H9 (cell line): ENCODE data around the gene CALN1. TPM values are rescaled to one million over a fixed set of nuclear protein-coding genes. Genes with fewer than 3 reads are reported as not detected.

Experiments used
- DNase-seq: peaks from one replicate; pipeline ENCODE4 v3.0.0-alpha.2; 2017
- H2AFZ ChIP-seq: one replicate; pipeline ENCODE4 v1.6.1; 2013; ENCODE audit warnings: mild to moderate bottlenecking, low read length, control low read depth, moderate library complexity
- H2AK5ac ChIP-seq: 2 replicates; pipeline ENCODE4 v1.6.1; 2013; ENCODE audit warnings: low read length, control low read depth, mixed read lengths; ENCODE audit not compliant: insufficient read length
- H2BK120ac ChIP-seq: one replicate; pipeline ENCODE4 v1.6.1; 2013; ENCODE audit warnings: low read depth, mild to moderate bottlenecking, low read length, control low read depth, inconsistent platforms; ENCODE audit not compliant: poor library complexity, severe bottlenecking
- H2BK12ac ChIP-seq: 2 replicates; pipeline ENCODE4 v1.6.1; 2013; ENCODE audit warnings: low read length, control low read depth, mixed read lengths, low read depth; ENCODE audit not compliant: insufficient read length
- H2BK15ac ChIP-seq: 2 replicates; pipeline ENCODE4 v1.6.1; 2013; ENCODE audit warnings: low read depth, low read length, control low read depth
- H2BK20ac ChIP-seq: one replicate; pipeline ENCODE4 v1.6.1; 2013; ENCODE audit warnings: low read depth, mild to moderate bottlenecking, low read length, control low read depth, inconsistent platforms; ENCODE audit not compliant: poor library complexity, severe bottlenecking
- H2BK5ac ChIP-seq: 2 replicates; pipeline ENCODE4 v1.6.1; 2013; ENCODE audit warnings: low read length, control low read depth, mixed read lengths; ENCODE audit not compliant: insufficient read length
- H3K14ac ChIP-seq: 2 replicates; pipeline ENCODE4 v1.6.1; 2013; ENCODE audit warnings: low read length, control low read depth; ENCODE audit not compliant: insufficient read depth
- H3K18ac ChIP-seq: 2 replicates; pipeline ENCODE4 v1.6.1; 2013; ENCODE audit warnings: low read depth, mild to moderate bottlenecking, mixed read lengths, low read length, control low read depth; ENCODE audit not compliant: insufficient read length
- H3K23ac ChIP-seq: 2 replicates; pipeline ENCODE4 v1.6.1; 2013; ENCODE audit warnings: low read length, control low read depth, mixed read lengths, low read depth; ENCODE audit not compliant: insufficient read length
- H3K23me2 ChIP-seq: 2 replicates; pipeline ENCODE4 v1.6.1; 2013; ENCODE audit warnings: low read depth, mild to moderate bottlenecking, mixed read lengths, low read length, control low read depth; ENCODE audit not compliant: insufficient read length, poor library complexity, severe bottlenecking
- H3K27ac ChIP-seq: 2 replicates; pipeline ENCODE4 v1.5.1; 2013; ENCODE audit warnings: low read length, control low read depth, mixed read lengths, low read depth; ENCODE audit not compliant: insufficient read length
- H3K27me3 ChIP-seq: 2 replicates; pipeline ENCODE4 v1.6.1; 2013; ENCODE audit warnings: low read length, control low read depth, inconsistent platforms; ENCODE audit not compliant: insufficient read depth
- H3K4ac ChIP-seq: 2 replicates; pipeline ENCODE4 v1.6.1; 2013; ENCODE audit warnings: low read depth, mild to moderate bottlenecking, control low read depth, inconsistent platforms, low read length, moderate library complexity
- H3K4me1 ChIP-seq: 2 replicates; pipeline ENCODE4 v1.6.1; 2013; ENCODE audit warnings: low read length, control low read depth, inconsistent platforms; ENCODE audit not compliant: insufficient read depth
- H3K4me2 ChIP-seq: 2 replicates; pipeline ENCODE4 v1.6.1; 2013; ENCODE audit warnings: low read length, control low read depth, mixed read lengths; ENCODE audit not compliant: insufficient read length, insufficient read depth
- H3K56ac ChIP-seq: 2 replicates; pipeline ENCODE4 v1.6.1; 2013; ENCODE audit warnings: low read depth, mild to moderate bottlenecking, mixed read lengths, low read length, control low read depth; ENCODE audit not compliant: insufficient read length
- H3K79me1 ChIP-seq: 2 replicates; pipeline ENCODE4 v1.6.1; 2013; ENCODE audit warnings: low read depth, mild to moderate bottlenecking, moderate library complexity, low read length, control low read depth, inconsistent platforms; ENCODE audit not compliant: insufficient read depth, poor library complexity, severe bottlenecking
- H3K79me2 ChIP-seq: 2 replicates; pipeline ENCODE4 v1.6.1; 2013; ENCODE audit warnings: low read length, control low read depth, inconsistent platforms; ENCODE audit not compliant: insufficient read depth
- H3K9ac ChIP-seq: 2 replicates; pipeline ENCODE4 v1.6.1; 2013; ENCODE audit warnings: low read length, control low read depth, mixed read lengths; ENCODE audit not compliant: insufficient read length; ENCODE audit errors: extremely low read depth
- H3K9me3 ChIP-seq: one replicate; pipeline ENCODE4 v1.6.1; 2013; ENCODE audit warnings: low read depth, low read length, inconsistent platforms; ENCODE audit not compliant: control insufficient read depth
- H3T11ph ChIP-seq: one replicate; pipeline ENCODE4 v1.6.1; 2013; ENCODE audit warnings: mild to moderate bottlenecking, low read length, control low read depth, inconsistent platforms
- H4K20me1 ChIP-seq: one replicate; pipeline ENCODE4 v1.6.1; 2013; ENCODE audit not compliant: control insufficient read depth, insufficient read length, insufficient read depth
- H4K5ac ChIP-seq: 2 replicates; pipeline ENCODE4 v1.6.1; 2013; ENCODE audit warnings: low read depth, mild to moderate bottlenecking, mixed read lengths, low read length, control low read depth; ENCODE audit not compliant: insufficient read length
- H4K8ac ChIP-seq: replicated peaks from 2 replicates; pipeline ENCODE4 v1.6.1; 2013; ENCODE audit warnings: low read length, control low read depth, mixed read lengths, low read depth; ENCODE audit not compliant: insufficient read length
- H4K91ac ChIP-seq: 2 replicates; pipeline ENCODE4 v1.6.1; 2013; ENCODE audit warnings: low read depth, mild to moderate bottlenecking, moderate library complexity, mixed read lengths, low read length, control low read depth; ENCODE audit not compliant: insufficient read length
- H3K27ac Mint-ChIP-seq, 3 experiments: 2 replicates in 2 of 3; 3 replicates in 1 of 3; pipeline ENCODE4 v1.8.0; 2020 to 2021; ENCODE audit warnings: mixed read lengths in 3 of 3, mild to moderate bottlenecking in 1 of 3, moderate library complexity in 1 of 3
- H3K27me3 Mint-ChIP-seq: 2 replicates; pipeline ENCODE4 v1.8.0; 2021; ENCODE audit warnings: low read depth, mild to moderate bottlenecking, moderate library complexity, mixed read lengths
- H3K36me3 Mint-ChIP-seq, 3 experiments: 2 replicates in 2 of 3; 3 replicates in 1 of 3; pipeline ENCODE4 v1.8.0; 2020 to 2021; ENCODE audit warnings: low read depth in 3 of 3, mixed read lengths in 3 of 3; ENCODE audit not compliant: insufficient read depth in 1 of 3
- H3K4me1 Mint-ChIP-seq, 2 experiments: 2 replicates each; pipeline ENCODE4 v1.8.0; 2020; ENCODE audit warnings: mixed read lengths in 2 of 2
- H3K4me3 Mint-ChIP-seq, 2 experiments: 2 replicates in 1 of 2; 3 replicates in 1 of 2; pipeline ENCODE4 v1.8.0; 2020 to 2021; ENCODE audit warnings: mild to moderate bottlenecking in 2 of 2, mixed read lengths in 2 of 2, moderate library complexity in 1 of 2
- H3K9me3 Mint-ChIP-seq, 2 experiments: 2 replicates in 1 of 2; 3 replicates in 1 of 2; pipeline ENCODE4 v1.8.0; 2020; ENCODE audit warnings: mild to moderate bottlenecking in 2 of 2, mixed read lengths in 2 of 2, moderate library complexity in 1 of 2
- CTCF ChIP-seq: fragments of 200-600 bp; sonication (generic); conservative IDR thresholded peaks from 3 replicates; pipeline ENCODE4 v1.8.0; 2021; ENCODE audit warnings: antibody characterized with exemption, mild to moderate bottlenecking
- WGBS: extraction: QIAGEN DNeasy Blood & Tissue Kit; methylation state at CpG from one replicate; pipeline ENCODE4 v1.1.7; 2013; ENCODE audit warnings: missing lambda C conversion rate, low lambda C conversion rate, mixed read lengths; ENCODE audit not compliant: insufficient read length; ENCODE audit errors: extremely low coverage; 5-methylcytosine and 5-hydroxymethylcytosine counted together
- total RNA-seq: library from RNA; stranded (reverse); gene quantifications from 2 replicates; pipeline ENCODE4 v1.2.1, GENCODE V29; 2021

The CALN1 gene
- total RNA-seq, 1 experiment from 2014 or later: 2.8 TPM

GRCh38 chr7:72286519-72286918 is 125.6 kb downstream of the CALN1 start:
- H2BK12ac ChIP-seq: no peak overlapping the region
- DNase-seq: no peak
- no peak overlapping the region for H3K18ac ChIP-seq
- no peaks in the 10 kb centered on the region for H3K27me3 ChIP-seq
- H3K14ac ChIP-seq: no peak overlapping the region
- no peaks in the 10 kb centered on the region for H3K23me2 ChIP-seq
- H2AK5ac ChIP-seq: no peak overlapping the region
- H3K27me3 Mint-ChIP-seq: no peaks in the 10 kb centered on the region
- H4K91ac ChIP-seq: no peak overlapping the region
- no peak overlapping the region for H3K4me2 ChIP-seq
- H3K27ac Mint-ChIP-seq: no peak overlapping the region
- WGBS: no CpG with 5 or more reads among the region's 1 CpG
- no peak overlapping the region for H3K4me3 Mint-ChIP-seq
- peaks cover 0 to 21% (median 19%) of the 10 kb centered on the region in 3 experiments; a peak in 6 of 7 replicates for H3K36me3 Mint-ChIP-seq
- no peak overlapping the region for H2AFZ ChIP-seq
- H3K4ac ChIP-seq: no peak overlapping the region
- no peak overlapping the region for H2BK5ac ChIP-seq
- no peak overlapping the region for H3K9ac ChIP-seq
- TF ChIP-seq CTCF: no peak
- H3K4me1 ChIP-seq: no peaks in the 10 kb centered on the region
- H3K9me3 Mint-ChIP-seq: peaks cover 6 to 15% of the 10 kb centered on the region in 2 experiments; a peak in 4 of 5 replicates
- H3K79me1 ChIP-seq: no peaks in the 10 kb centered on the region
- H3K23ac ChIP-seq: no peak overlapping the region
- H4K8ac ChIP-seq: no peak overlapping the region
- no peaks in the 10 kb centered on the region for H3K9me3 ChIP-seq
- H2BK15ac ChIP-seq: no peak overlapping the region
- no peak overlapping the region for H2BK120ac ChIP-seq
- H2BK20ac ChIP-seq: no peak overlapping the region
- no peak overlapping the region for H4K5ac ChIP-seq
- no peak overlapping the region for H3K27ac ChIP-seq
- H4K20me1 ChIP-seq: no peaks in the 10 kb centered on the region
- no peaks in the 10 kb centered on the region for H3K4me1 Mint-ChIP-seq
- H3K79me2 ChIP-seq: no peaks in the 10 kb centered on the region
- H3K56ac ChIP-seq: no peak overlapping the region
- H3T11ph ChIP-seq: no peak overlapping the region
